ENCODE measurements around the gene NANS.
"Not testable (repeated sequence)": the region's sequence is repeated elsewhere in the genome, so short reads cannot be mapped to it uniquely, and the experiment has no call there.

The NANS gene

GRCh38 chr9:98104445-98104881 lies 47.9 kb downstream of the NANS start:
- DNase-seq, result no peak

- no peak for DNase-seq
These were observed 48.5 kb downstream of the NANS start for GRCh38 chr9:98105006-98105405.

DNA sequence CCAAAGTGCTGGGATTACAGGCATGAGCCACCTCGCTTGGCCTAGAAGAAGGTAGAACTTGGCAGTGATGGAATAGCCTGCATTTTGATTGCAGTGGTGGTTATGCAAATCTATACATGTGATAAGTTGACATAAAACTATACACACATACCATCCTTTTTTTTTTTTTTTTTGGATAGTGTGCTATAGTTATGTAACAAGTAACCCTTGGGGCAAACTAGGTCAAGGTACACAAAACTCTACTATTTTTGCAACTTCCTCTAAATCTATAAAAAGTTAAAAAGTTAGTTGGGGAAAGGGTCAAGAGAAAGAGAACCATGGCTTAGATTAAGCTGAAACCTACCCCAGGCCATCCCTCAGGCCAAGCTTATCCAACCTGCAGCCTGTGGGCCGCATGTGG lies 51.4 kb downstream of the NANS start:
- DNase-seq, result no peak

DNA sequence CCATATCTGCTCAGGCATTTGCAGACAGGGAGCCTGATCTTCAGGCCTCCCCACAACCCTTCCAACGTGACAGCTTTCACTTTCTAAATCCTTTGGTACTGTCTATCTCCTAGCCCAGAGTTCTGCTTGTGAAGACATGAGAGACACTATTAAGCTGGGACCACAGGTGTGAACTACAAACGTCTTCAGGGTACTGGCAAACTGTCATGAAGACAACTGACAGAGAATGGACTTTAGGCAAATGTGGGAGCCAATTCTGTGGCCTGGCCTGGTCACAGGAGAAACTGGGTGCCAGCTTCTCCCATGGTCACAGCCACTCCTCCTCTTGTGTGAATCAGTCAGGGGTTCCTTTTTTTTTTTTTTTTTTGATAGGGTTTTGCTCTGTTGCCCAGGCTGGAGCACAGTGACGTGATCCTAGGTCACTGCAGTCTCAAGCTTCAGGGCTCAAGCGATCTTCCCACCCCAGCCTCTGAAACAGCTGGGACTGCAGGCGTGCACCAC lies 52.0 kb downstream of the NANS start:
- DNase-seq, result no peak

DNA sequence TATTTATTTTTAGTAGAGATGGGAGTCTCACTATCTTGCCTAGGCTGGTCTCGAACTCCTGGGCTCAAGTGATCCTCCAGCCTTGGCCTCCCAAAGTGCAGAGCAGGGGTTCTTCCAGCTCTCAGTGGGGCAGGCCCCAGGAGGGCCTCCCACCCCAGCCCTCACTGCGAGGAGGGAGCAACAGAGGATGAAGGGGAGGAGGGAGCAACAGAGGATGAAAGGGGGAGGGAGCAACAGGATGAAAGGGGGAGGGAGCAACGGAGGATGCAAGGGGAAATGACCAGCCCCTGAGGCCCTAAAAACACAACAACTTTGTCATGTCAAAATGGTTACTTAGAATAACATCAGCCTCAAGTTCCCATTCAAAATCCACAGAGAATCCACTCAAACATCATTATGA lies 52.5 kb downstream of the NANS start:
- no peak for DNase-seq

DNA sequence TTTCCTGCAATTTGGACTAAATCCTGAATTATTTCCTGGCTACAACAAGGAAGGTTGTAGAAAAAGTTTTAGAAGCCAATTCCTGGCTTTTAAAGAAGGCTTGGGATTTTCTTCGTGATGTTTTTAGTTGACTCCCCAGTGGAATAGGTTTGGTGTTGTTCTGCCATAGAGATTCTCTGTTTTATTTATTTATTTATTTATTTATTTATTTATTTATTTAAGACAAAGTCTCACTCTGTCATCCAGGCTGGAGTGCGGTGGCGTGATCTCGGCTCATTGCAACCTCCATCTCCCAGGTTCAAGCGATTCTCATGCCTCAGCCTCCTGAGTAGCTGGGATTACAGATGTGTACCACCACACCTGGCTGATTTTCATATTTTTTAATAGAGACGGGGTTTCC lies 60.6 kb downstream of the NANS start:
- DNase-seq, result not testable (repeated sequence)

DNA sequence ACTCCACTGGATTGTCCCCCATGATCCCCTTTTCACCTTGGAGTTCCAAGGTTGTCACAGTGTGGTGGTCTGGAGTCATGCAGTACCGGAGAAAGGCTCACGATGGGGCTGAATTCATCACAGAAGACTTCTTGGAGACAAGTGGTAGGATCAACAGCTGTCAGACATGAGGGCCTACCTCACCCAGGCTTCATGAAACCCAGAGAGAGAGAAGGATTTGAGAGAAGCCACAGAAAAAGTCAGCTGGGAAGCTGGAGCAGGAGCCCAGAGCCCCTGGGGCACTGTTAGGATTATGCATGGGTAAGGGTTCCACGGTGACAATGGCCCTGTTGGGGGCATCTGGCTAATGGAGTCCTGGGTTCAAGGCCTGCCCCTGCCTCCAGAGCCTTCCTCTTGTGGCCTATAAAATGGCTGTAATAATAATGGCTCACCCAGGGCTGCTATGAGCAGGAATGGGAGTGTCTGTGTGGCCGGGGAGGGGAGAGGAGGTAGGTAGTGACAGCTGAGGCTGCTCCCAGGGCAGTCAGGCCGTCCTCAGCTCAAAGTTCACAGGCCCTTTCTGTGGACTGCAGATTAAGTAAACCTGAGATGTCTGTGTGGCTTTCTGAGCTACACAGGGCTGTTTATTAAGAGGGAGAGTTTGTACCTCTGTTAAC lies 61.6 kb downstream of the NANS start:
- peak; percentile 10 for DNase-seq

DNA sequence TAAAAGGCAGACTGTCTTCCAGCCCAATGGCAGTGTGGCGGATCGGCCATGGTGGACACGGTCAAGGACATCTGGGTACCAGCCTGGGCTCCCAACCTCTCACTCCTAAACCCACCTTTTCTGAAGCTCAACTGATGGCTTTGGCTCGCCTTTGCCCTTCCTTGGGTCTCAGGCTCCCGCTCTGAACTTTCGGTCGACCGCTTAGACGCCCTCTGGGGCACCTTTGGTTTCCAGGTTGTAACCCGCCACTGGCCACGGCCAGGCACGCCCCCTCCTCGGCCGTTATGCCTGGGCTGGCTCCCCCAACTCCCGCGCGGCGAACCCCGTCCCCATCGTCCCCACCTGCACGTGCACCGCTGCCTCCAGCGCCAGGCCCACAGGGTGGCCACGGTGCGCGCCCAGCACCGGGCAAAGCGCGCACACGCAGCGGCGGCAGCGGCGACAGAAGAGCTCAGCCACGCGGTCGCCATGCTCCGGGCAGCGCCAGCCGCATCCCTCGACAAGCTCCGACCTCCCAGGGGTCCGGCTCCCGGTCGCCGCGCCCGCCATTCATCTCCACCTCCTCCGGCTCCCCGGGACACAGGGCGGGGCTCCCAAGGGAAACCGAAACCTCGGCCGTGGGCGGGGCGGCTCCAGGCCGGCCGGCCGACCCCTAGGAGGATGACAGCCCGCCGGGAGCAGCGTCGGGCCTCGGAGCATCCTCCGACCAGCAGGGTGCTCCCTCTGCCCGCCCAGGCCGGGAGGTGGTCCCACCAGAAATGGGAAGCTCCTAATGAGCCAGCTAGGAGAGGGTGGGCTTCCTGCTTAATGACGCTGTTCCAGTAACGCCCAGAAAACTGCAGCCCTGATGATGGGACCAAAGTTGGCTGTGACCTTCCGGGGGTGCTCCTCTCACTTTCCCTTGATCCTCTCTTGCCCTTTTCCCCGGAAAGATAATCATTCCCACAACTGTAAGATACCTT lies 62.4 kb downstream of the NANS start, which contains the start of gene TRIM14:
Gene TRIM14 (minus strand): TSS at position 583 of the 962 bp plus-strand sequence. CDS start 34 bp downstream, at position 549.
- DNase-seq, result no peak

DNA sequence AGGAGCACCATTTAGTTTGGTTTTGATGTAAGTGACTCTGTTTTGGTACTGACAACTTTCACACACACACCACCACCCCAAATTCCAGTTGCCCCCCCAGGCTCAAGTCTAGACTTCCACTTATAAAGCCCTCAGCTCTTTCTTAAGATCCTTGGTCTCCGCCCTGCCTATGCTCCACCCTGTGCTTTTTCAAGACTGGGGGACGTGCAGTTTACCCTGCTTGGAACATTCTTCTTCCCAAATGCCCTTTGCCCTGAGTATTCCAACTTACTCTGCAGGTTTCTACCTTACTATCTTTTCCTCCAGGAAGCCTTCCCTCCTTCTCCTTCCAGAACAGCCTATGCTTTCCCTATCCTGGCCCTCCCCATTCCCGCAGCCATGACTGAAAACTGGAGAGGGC lies 63.9 kb downstream of the NANS start:
- no peak for DNase-seq

- DNase-seq, result no peak
These were observed 64.5 kb downstream of the NANS start for GRCh38 chr9:98121058-98121457.

- not testable (repeated sequence) for DNase-seq
These were observed 67.6 kb downstream of the NANS start for GRCh38 chr9:98124091-98124490.

- no peak for DNase-seq
These were observed 68.3 kb downstream of the NANS start for GRCh38 chr9:98124637-98125426.

- DNase-seq, result no peak
These were observed 70.7 kb downstream of the NANS start for GRCh38 chr9:98127226-98127625.

DNA sequence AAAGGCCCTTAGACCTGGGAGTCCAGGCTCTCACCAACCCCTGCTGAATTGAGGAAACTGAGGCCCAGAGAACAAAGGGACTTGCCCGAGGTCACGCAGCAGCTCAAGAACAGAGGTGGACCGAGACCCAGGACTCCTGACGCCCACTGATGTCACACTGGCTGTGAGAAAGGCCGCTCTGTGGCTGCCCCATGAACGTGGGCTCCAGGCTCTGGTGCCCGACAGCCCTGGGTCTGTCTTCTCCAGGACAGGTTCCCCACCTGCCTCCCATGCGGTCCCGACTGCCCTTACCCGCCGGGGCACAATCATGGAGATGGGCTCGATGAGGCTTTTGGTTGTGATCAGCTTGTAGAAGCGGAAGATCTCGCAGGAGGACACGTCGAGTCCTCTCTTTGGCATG lies 71.8 kb downstream of the NANS start:
- DNase-seq, result no peak

DNA sequence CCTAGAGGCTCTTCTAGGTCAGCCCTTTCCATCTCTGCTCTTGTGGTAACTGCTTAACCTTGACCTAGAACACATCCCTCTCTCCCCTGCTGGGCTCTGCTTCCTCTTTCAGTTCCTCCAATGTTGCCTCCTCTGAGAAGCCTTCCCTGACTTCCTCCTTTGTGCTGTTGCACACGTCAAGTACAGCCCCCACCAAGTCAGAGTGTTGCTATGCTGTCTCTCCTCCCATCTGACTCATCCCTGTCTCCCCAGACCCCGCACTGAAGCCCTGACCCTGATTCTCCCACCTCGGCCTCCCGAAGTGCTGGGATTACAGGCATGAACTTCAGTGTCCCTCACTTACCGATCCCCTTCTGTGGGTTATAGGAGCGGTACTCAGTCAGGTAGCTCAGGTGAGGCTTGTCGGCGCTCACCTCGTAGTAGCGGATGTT lies 72.9 kb downstream of the NANS start:
- no peak for DNase-seq

DNA sequence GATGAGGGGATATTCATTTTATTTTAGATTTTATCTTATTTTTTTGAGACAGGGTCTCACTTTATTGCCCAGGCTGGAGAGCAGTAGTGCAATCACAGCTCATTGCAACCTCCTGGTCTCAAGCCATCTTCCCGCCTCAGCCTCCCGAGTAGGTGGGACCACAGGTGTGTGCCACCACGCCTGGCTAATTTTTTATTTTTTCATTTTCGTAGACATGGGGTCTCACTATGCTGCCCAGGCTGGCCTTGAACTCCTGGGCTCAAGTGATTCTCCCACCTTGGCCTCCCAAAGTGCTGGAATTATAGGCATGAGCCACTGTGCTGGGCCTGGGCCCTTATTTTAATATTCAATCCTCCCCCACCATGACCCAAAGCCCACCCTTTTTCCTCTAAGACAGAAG lies 73.5 kb downstream of the NANS start:
- DNase-seq, result not testable (repeated sequence)

- DNase-seq, result no peak
These were observed 74.2 kb downstream of the NANS start for GRCh38 chr9:98130576-98131228.

- DNase-seq, result no peak
These were observed 75.6 kb downstream of the NANS start for GRCh38 chr9:98132158-98132557.
